Activated naive CD4-positive, alpha-beta T cell treated with anti-CD3 and anti-CD28 coated beads, Interleukin-2, amount 50 U/mL, for 24 hours (primary cell): Measurements from ENCODE around the gene ZNF691.
"Not testable (repeated sequence)": the region's sequence is repeated elsewhere in the genome, so short reads cannot be mapped to it uniquely, and the experiment has no call there.

Source experiments
- H3K27ac Mint-ChIP-seq: one replicate; pipeline ENCODE4 v1.8.0; 2021; ENCODE audit warnings: mild to moderate bottlenecking, mixed read lengths
- H3K27me3 Mint-ChIP-seq: one replicate; pipeline ENCODE4 v1.8.0; 2021; ENCODE audit warnings: mixed read lengths
- H3K36me3 Mint-ChIP-seq: one replicate; pipeline ENCODE4 v1.8.0; 2021; ENCODE audit warnings: mixed read lengths
- H3K4me1 Mint-ChIP-seq: one replicate; pipeline ENCODE4 v1.8.0; 2021; ENCODE audit warnings: mixed read lengths
- H3K4me3 Mint-ChIP-seq: one replicate; pipeline ENCODE4 v1.8.0; 2021; ENCODE audit warnings: mild to moderate bottlenecking, mixed read lengths
- H3K9me3 Mint-ChIP-seq: one replicate; pipeline ENCODE4 v1.8.0; 2021; ENCODE audit warnings: mixed read lengths

The ZNF691 gene

GRCh38 chr1:42846257-42847110, at the start of gene ZNF691:
ZNF691 (plus strand) TSS chr1:42846613; CDS start chr1:42849659, 3,046 bp downstream.
- peak within 1 kb of the TSS; percentile 92 for H3K4me3 Mint-ChIP-seq
- peaks cover 21% of the 10 kb centered on the region for H3K36me3 Mint-ChIP-seq
- peaks cover 39% of the 10 kb centered on the region for H3K4me1 Mint-ChIP-seq
- peak within 1 kb of the TSS; percentile 93 for H3K27ac Mint-ChIP-seq
- H3K9me3 Mint-ChIP-seq: no peaks in the 10 kb centered on the region
- H3K27me3 Mint-ChIP-seq: no peaks in the 10 kb centered on the region

GRCh38 chr1:42797414-42797813, 49.0 kb upstream of the ZNF691 start:
- H3K27ac Mint-ChIP-seq: no peak overlapping the region
- H3K36me3 Mint-ChIP-seq: no peaks in the 10 kb centered on the region

GRCh38 chr1:42797979-42798378, 48.4 kb upstream of the ZNF691 start:
- H3K27ac Mint-ChIP-seq: no peak overlapping the region
- H3K36me3 Mint-ChIP-seq: no peaks in the 10 kb centered on the region

More at GRCh38 chr1:42797414-42797813, 49.0 kb upstream of the ZNF691 start:
- H3K27me3 Mint-ChIP-seq: no peaks in the 10 kb centered on the region
- H3K4me3 Mint-ChIP-seq: no peak overlapping the region
- H3K9me3 Mint-ChIP-seq: no peaks in the 10 kb centered on the region
- no peaks in the 10 kb centered on the region for H3K4me1 Mint-ChIP-seq

GRCh38 chr1:42801832-42802473, 44.5 kb upstream of the ZNF691 start:
- Mint-ChIP-seq H3K9me3 (no peaks in the 10 kb centered on the region), H3K27ac (no peak overlapping the region), H3K4me3 (no peak overlapping the region), H3K27me3 (no peaks in the 10 kb centered on the region), H3K36me3 (peaks cover 7% of the 10 kb centered on the region), H3K4me1 (no peaks in the 10 kb centered on the region)

More at GRCh38 chr1:42797979-42798378, 48.4 kb upstream of the ZNF691 start:
- H3K4me3 Mint-ChIP-seq: no peak overlapping the region
- H3K9me3 Mint-ChIP-seq: no peaks in the 10 kb centered on the region
- H3K4me1 Mint-ChIP-seq: no peaks in the 10 kb centered on the region
- H3K27me3 Mint-ChIP-seq: no peaks in the 10 kb centered on the region

DNA sequence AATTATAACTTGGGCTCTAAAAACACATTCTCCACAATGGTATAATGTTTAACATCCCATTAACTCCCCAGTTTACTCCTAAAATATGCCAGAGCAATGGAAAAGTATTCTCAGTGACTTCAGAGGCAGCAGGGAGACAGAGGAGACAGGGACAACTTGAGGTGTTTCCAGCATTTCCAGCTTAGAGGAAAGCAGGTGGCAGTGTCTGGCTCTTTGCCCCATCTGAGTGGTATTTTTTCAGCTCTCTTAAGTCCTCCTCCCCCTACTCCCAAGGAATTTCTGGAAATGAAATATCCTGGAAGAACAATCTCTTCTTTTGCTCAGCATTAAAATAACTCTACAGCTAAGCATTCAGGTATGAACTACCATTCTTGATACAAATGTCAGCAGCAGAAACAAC, 40.2 kb upstream of the ZNF691 start:
- H3K27ac Mint-ChIP-seq: no peak overlapping the region

DNA sequence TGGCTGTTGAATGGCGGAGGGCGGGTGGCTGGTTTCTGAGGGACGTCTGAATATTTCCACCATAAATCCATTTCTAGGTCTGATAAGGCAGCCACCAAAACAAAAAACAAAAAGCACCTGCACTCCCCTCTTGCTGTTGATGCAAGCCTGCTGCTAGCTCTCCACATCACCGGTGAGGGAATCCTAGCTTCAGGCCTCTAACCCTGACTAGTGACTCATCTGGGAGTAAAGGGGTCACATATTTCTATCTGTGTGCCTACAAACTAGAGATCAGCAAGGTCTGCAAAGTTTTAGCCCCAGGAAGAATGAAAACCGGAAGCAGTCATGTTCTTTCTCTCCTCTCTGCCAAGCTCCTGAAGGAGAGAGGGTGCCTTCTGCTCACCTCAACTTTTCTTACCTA, 39.8 kb upstream of the ZNF691 start:
- Mint-ChIP-seq H3K27ac (no peak overlapping the region), H3K36me3 (peaks cover 9% of the 10 kb centered on the region), H3K27me3 (no peaks in the 10 kb centered on the region), H3K9me3 (no peaks in the 10 kb centered on the region), H3K4me1 (peaks cover 8% of the 10 kb centered on the region), H3K4me3 (no peak overlapping the region)

More for the DNA sequence above, 40.2 kb upstream of the ZNF691 start:
- Mint-ChIP-seq H3K4me1 (peaks cover 8% of the 10 kb centered on the region), H3K4me3 (no peak overlapping the region), H3K27me3 (no peaks in the 10 kb centered on the region), H3K36me3 (peaks cover 7% of the 10 kb centered on the region), H3K9me3 (no peaks in the 10 kb centered on the region)

DNA sequence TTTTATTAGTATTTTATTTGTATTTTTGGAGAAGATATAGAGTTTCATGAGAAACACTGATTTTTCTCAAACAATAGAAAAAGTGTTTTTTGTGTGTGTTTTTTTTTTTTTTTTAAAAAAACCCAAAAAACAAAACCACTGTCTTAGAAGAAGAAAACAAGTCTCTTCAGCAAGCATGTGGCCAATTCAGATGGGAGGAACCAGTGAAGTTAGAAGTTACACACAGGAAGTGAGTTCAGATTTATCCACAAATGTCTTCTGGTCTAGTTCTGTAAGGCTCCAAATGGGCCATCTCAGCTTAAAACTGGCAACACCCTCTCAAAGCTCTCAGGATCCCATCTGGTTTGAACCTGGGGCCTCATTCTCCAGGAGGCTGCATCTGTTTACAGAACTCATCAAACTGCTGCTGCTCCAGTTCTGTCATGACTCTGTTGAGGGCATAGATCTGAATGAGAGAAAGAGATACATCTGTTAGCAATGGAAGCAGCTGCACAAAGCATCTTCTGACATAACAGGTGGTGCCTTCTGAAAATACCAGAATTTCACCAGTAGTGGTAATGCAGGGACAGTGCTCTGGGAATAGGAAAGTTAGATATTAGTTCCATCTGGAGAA, 39.3 kb upstream of the ZNF691 start:
- H3K4me3 Mint-ChIP-seq: no peak overlapping the region
- no peak overlapping the region for H3K27ac Mint-ChIP-seq
- no peaks in the 10 kb centered on the region for H3K27me3 Mint-ChIP-seq
- H3K36me3 Mint-ChIP-seq: peaks cover 9% of the 10 kb centered on the region
- H3K4me1 Mint-ChIP-seq: peaks cover 8% of the 10 kb centered on the region
- H3K9me3 Mint-ChIP-seq: no peaks in the 10 kb centered on the region

- peak overlapping the region; percentile 70 for H3K27ac Mint-ChIP-seq
- not testable (repeated sequence) for H3K4me3 Mint-ChIP-seq, H3K9me3 Mint-ChIP-seq, H3K36me3 Mint-ChIP-seq, H3K27me3 Mint-ChIP-seq
- H3K4me1 Mint-ChIP-seq: peaks cover 25% of the 10 kb centered on the region
These were observed 31.6 kb upstream of the ZNF691 start for GRCh38 chr1:42814815-42815214.

- no peaks in the 10 kb centered on the region for H3K27me3 Mint-ChIP-seq
- peaks cover 3% of the 10 kb centered on the region for H3K36me3 Mint-ChIP-seq
- no peaks in the 10 kb centered on the region for H3K9me3 Mint-ChIP-seq
- H3K4me1 Mint-ChIP-seq: peaks cover 25% of the 10 kb centered on the region
- peak overlapping the region; percentile 82 for H3K4me3 Mint-ChIP-seq
- peak overlapping the region; percentile 79 for H3K27ac Mint-ChIP-seq
These were observed 30.4 kb upstream of the ZNF691 start for GRCh38 chr1:42815941-42816584.

GRCh38 chr1:42816585-42817439, 29.6 kb upstream of the ZNF691 start, which contains the start of the genes ERMAP and SVBP:
ERMAP (plus strand) TSS chr1:42817122; CDS start chr1:42830449, 13,327 bp downstream.
SVBP (minus strand) TSS chr1:42817397; CDS start chr1:42816544, 853 bp downstream.
- Mint-ChIP-seq H3K36me3 (peaks cover 2% of the 10 kb centered on the region), H3K27ac (peak within 1 kb of the TSS; percentile 79), H3K4me3 (peak within 1 kb of the TSS; percentile 82), H3K9me3 (no peaks in the 10 kb centered on the region), H3K4me1 (peaks cover 25% of the 10 kb centered on the region), H3K27me3 (no peaks in the 10 kb centered on the region)

GRCh38 chr1:42817440-42817767, 29.0 kb upstream of the ZNF691 start:
- Mint-ChIP-seq H3K36me3 (peaks cover 2% of the 10 kb centered on the region), H3K27ac (no peak overlapping the region), H3K4me3 (peak overlapping the region; percentile 82), H3K4me1 (peaks cover 25% of the 10 kb centered on the region), H3K9me3 (no peaks in the 10 kb centered on the region), H3K27me3 (no peaks in the 10 kb centered on the region)

GRCh38 chr1:42817976-42818375, 28.4 kb upstream of the ZNF691 start:
- peak overlapping the region; percentile 46 for H3K27ac Mint-ChIP-seq
- peaks cover 3% of the 10 kb centered on the region for H3K36me3 Mint-ChIP-seq
- peaks cover 30% of the 10 kb centered on the region for H3K4me1 Mint-ChIP-seq
- no peaks in the 10 kb centered on the region for H3K27me3 Mint-ChIP-seq
- H3K9me3 Mint-ChIP-seq: no peaks in the 10 kb centered on the region
- H3K4me3 Mint-ChIP-seq: peak overlapping the region; percentile 69

DNA sequence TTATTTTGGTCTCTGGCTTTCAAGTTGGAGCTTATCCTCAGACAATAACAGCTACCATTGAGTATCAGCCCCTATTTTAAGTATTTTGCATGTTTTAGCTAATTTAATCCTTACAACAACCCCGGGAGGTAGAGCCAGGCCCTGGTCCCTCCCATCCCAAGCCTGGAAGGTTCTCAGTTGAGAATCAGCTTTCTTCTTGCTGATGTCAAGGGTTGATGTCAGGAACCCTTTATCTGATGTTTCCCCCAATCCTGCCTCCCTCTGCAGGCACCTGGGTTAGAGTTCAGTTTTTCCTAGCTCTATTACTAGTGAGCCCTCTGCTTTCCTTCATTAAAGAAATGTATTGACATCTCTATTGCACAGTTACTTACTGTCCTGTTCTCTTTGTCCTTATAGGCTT, 25.6 kb upstream of the ZNF691 start:
- H3K4me3 Mint-ChIP-seq: no peak overlapping the region
- no peak overlapping the region for H3K27ac Mint-ChIP-seq
- H3K9me3 Mint-ChIP-seq: no peaks in the 10 kb centered on the region
- peaks cover 3% of the 10 kb centered on the region for H3K36me3 Mint-ChIP-seq
- peaks cover 30% of the 10 kb centered on the region for H3K4me1 Mint-ChIP-seq
- no peaks in the 10 kb centered on the region for H3K27me3 Mint-ChIP-seq

- no peak overlapping the region for H3K4me3 Mint-ChIP-seq
- no peak overlapping the region for H3K27ac Mint-ChIP-seq
- H3K36me3 Mint-ChIP-seq: peaks cover 3% of the 10 kb centered on the region
- H3K27me3 Mint-ChIP-seq: no peaks in the 10 kb centered on the region
- H3K4me1 Mint-ChIP-seq: peaks cover 22% of the 10 kb centered on the region
- no peaks in the 10 kb centered on the region for H3K9me3 Mint-ChIP-seq
These were observed 24.7 kb upstream of the ZNF691 start for GRCh38 chr1:42821690-42822089.
